K562 (cell line): ENCODE measurements around the gene HOXC4. TPM values are rescaled to one million over a fixed set of nuclear protein-coding genes. Genes with fewer than 3 reads are reported as not detected.
A peak's percentile ranks its signal among the peaks of the same experiment; 100 is the strongest.
"Not testable (repeated sequence)": the region's sequence is repeated elsewhere in the genome, so short reads cannot be mapped to it uniquely, and the experiment has no call there.

Experiments used
- ATAC-seq: fragments of 200-7000 bp; cut with Tn5 transposase; 3 replicates; pipeline ENCODE4 v1.9.1; 2020; ENCODE audit warnings: moderate library complexity
- BruUV-seq: library from RNA; stranded (reverse); fragments of 400-500 nt; replicated peaks from 2 replicates; lab custom pipeline; 2021; lab: Mats Ljungman, UMichigan
- CTCF ChIA-PET: fragments of 300-600 bp; formaldehyde crosslinking; extraction: SDS; loops from one replicate; lab custom pipeline; 2021; ENCODE audit warnings: low intra/inter-chr PET ratio; lab: Yijun Ruan, JAX
- POLR2A ChIA-PET: fragments of 300-600, 350-650 bp; sonication (Branson Sonifier 250); formaldehyde crosslinking; extraction: SDS; loops from one replicate; lab custom pipeline; 2021; ENCODE audit warnings: antibody characterized with exemption, inconsistent platforms; lab: Yijun Ruan, JAX
- DNase-seq, 4 experiments: peaks; one replicate each; pipeline versions ENCODE4 v3.0.0 to v3.0.0-alpha.2; 2011 to 2018; ENCODE audit warnings: low spot score in 3 of 4, mixed read lengths in 3 of 4; ENCODE audit errors: extremely low read depth in 1 of 4
- FAIRE-seq: peaks from 2 replicates; lab custom pipeline; 2011; peaks lifted over from hg19 to GRCh38; lab: Jason Lieb, UNC
- H2AFZ ChIP-seq: 2 replicates; pipeline ENCODE4 v1.6.0; 2011; ENCODE audit warnings: low read depth, low read length, control low read depth, inconsistent platforms
- H3K27ac ChIP-seq: fragments of 200-600 bp; 3 replicates; pipeline ENCODE4 v1.8.0; 2011; ENCODE audit warnings: low read depth, mild to moderate bottlenecking, control low read depth, inconsistent platforms, low read length, moderate library complexity, mixed read lengths; ENCODE audit errors: extremely low read depth
- H3K27me3 ChIP-seq, 2 experiments: fragments of 300-600 bp in 1 of 2; 2 replicates in 1 of 2; 3 replicates in 1 of 2; pipeline versions ENCODE4 v1.6.0 to v1.8.0; 2011; ENCODE audit warnings: inconsistent platforms in 2 of 2, low read length in 2 of 2, mild to moderate bottlenecking in 1 of 2, mixed read lengths in 1 of 2, moderate library complexity in 1 of 2; ENCODE audit not compliant: control insufficient read depth in 2 of 2, insufficient read depth in 2 of 2
- H3K36me3 ChIP-seq: fragments of 300-600 bp; 3 replicates; pipeline ENCODE4 v1.8.0; 2011; ENCODE audit warnings: mild to moderate bottlenecking, low read length, inconsistent platforms; ENCODE audit not compliant: control insufficient read depth, insufficient read depth
- H3K4me1 ChIP-seq, 2 experiments: fragments of 200-600 bp in 1 of 2; replicated peaks in 1 of 2; 2 replicates in 1 of 2; 3 replicates in 1 of 2; pipeline versions ENCODE4 v1.5.1 to v1.8.0; 2011; ENCODE audit warnings: inconsistent platforms in 2 of 2, low read length in 2 of 2, mild to moderate bottlenecking in 1 of 2, mixed read lengths in 1 of 2, moderate library complexity in 1 of 2; ENCODE audit not compliant: control insufficient read depth in 2 of 2, insufficient read depth in 2 of 2
- H3K4me2 ChIP-seq: 2 replicates; pipeline ENCODE4 v1.6.1; 2011; ENCODE audit warnings: low read length, control low read depth, inconsistent platforms, mixed read lengths; ENCODE audit not compliant: insufficient read depth
- H3K4me3 ChIP-seq: fragments of 200-600 bp; sonication (generic), shearing (Covaris generic); 2 replicates; pipeline ENCODE4 v1.5.1; 2016; ENCODE audit warnings: control low read depth, inconsistent platforms
- H3K79me2 ChIP-seq: fragments of 200-600 bp; 3 replicates; pipeline ENCODE4 v1.8.0; 2011; ENCODE audit warnings: low read length, inconsistent platforms; ENCODE audit not compliant: control insufficient read depth, insufficient read depth
- H3K9ac ChIP-seq, 2 experiments: 2 replicates each; pipeline versions ENCODE4 v1.6.0 to v1.6.1; 2011; ENCODE audit warnings: low read depth in 2 of 2, low read length in 2 of 2, control low read depth in 1 of 2, inconsistent platforms in 1 of 2, mild to moderate bottlenecking in 1 of 2, mixed read lengths in 1 of 2; ENCODE audit not compliant: insufficient read depth in 1 of 2
- H3K9me1 ChIP-seq: one replicate; pipeline ENCODE4 v1.6.0; 2011; ENCODE audit warnings: inconsistent platforms, mild to moderate bottlenecking, low read length, moderate library complexity; ENCODE audit not compliant: control insufficient read depth, insufficient read depth
- H3K9me3 ChIP-seq: replicated peaks from 2 replicates; pipeline ENCODE4 v1.5.1; 2011; ENCODE audit warnings: low read depth, low read length, inconsistent platforms; ENCODE audit not compliant: control insufficient read depth, insufficient read depth
- H4K20me1 ChIP-seq: replicated peaks from 2 replicates; pipeline ENCODE4 v1.6.1; 2011; ENCODE audit warnings: low read length, inconsistent platforms, mixed read lengths; ENCODE audit not compliant: control insufficient read depth, insufficient read depth
- ZNF316 ChIP-seq: fragments of 450-650 bp; IDR thresholded peaks from 2 replicates; pipeline ENCODE4 v1.6.1; 2016
- WGBS: fragments of 100-300 bp; shearing (Covaris generic); methylation state at CpG from one replicate; pipeline ENCODE4 v1.1.6; 2016; ENCODE audit warnings: low coverage, mixed read lengths; ENCODE audit not compliant: insufficient coverage; ENCODE audit errors: missing lambda C conversion rate; 5-methylcytosine and 5-hydroxymethylcytosine counted together
- in situ Hi-C: fragments of 300-500 bp; cut with MboI; formaldehyde crosslinking; loops from 4 replicates; pipeline ENCODE4 v1.15.0; 2018; ENCODE audit warnings: inconsistent platforms, mixed read lengths
- intact Hi-C: fragments of 100-400 bp; cut with micrococcal nuclease; formaldehyde crosslinking; loops from 2 replicates; pipeline ENCODE4 v1.14.2; 2022
- microRNA counts: library from miRNA; unstranded; fragments of <30 nt; microRNA quantifications from one replicate; lab custom pipeline; 2016
- microRNA-seq: library from miRNA; unstranded; fragments of <30 nt; microRNA quantifications from one replicate; pipeline ENCODE4, GENCODE V29; 2018; ENCODE audit warnings: borderline microRNAs expressed
- polyA plus RNA-seq, 8 experiments: library from polyadenylated mRNA; depleted of rRNA in 4 of 8; stranded (reverse) in 5 of 8; unstranded in 3 of 8; fragments of >200 nt; fragmentation: Nextera tagmentation in 2 of 8; fragmentation: Illumina TruSeq in 1 of 8; extraction: Ambion mirVana in 2 of 8; extraction: Trizol in 1 of 8; gene quantifications; 2 replicates each; pipeline versions ENCODE4 v1.2.1 to v1.2.3, GENCODE V29; 2011 to 2014; ENCODE audit warnings: inconsistent platforms in 1 of 8, missing spikeins in 1 of 8
- small RNA-seq: library from RNA; depleted of rRNA; stranded (forward); fragments of <200 nt; gene quantifications from one replicate; pipeline ENCODE3, GENCODE V24; 2014
- total RNA-seq, 7 experiments: library from RNA; depleted of rRNA in 6 of 7; stranded (reverse); fragments of >200 nt in 6 of 7; fragmentation: Illumina TruSeq in 2 of 7; extraction: Trizol in 2 of 7; gene quantifications; 2 replicates each; pipeline versions ENCODE4 v1.2.1 to v1.2.3, GENCODE V29; 2011 to 2021; ENCODE audit warnings: low replicate concordance in 1 of 7

The HOXC4 gene
- total and polyA plus RNA-seq, 9 of the 15 experiments (the other 6 are each of a cell fraction or from before 2014, with no cell fraction given): 0.06 to 1.5 (median 0.44) TPM; not detected in 1

DNA sequence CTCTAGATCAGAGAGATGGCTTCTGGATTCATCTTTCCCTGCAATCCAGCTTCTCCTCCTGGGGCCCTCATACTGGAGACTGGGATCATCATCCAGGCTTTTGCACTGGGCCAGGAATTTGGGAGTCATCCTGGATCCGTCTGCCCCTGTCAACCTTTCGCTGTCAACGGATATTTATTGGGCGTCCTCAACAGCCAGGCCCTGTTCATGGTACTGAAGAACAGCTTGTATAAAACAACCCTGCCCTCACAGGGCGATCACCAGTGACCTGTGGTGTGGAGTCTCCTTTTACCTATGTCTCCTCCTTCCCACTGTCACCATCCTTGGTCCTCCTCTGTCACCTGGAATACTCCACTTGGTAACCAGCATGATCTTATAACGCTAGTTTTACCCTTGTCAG, 48.6 kb downstream of the HOXC4 start:
- CTCF ChIA-PET, H3K36me3 ChIP-seq, DNase-seq, H3K4me3 ChIP-seq, H3K4me2 ChIP-seq, H3K4me1 ChIP-seq, H3K27me3 ChIP-seq, in situ Hi-C loops, FAIRE-seq, H3K9me3 ChIP-seq, H4K20me1 ChIP-seq, H3K9me1 ChIP-seq, intact Hi-C loops, BruUV-seq, H3K79me2 ChIP-seq, H3K27ac ChIP-seq, H3K9ac ChIP-seq, ATAC-seq, H2AFZ ChIP-seq, POLR2A ChIA-PET: not testable (repeated sequence)
- WGBS: 0% methylated on average over 5 of the region's 6 CpGs
- peak; percentile 26; the same call in 1 of the 2 replicates for TF ChIP-seq ZNF316

DNA sequence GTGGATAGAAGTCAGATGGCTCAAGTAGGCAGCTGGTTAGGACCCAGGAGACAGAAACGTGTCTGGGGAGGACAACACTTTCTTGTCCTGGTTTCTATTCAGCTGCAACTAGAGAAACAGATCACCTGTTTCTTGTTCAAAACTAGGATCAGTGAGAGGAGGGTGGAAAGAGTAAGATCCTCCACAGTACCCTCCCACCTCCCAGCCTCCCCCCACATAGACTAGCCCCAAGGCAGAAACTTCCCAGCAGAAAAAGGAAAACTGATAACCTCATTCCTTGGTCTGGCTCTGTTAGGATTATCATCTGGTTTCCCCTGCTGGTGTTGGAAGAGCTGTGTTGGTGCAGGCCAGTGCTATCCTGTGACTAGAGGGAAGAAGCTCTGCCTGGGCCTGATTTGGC, 50.2 kb downstream of the HOXC4 start:
- POLR2A ChIA-PET, DNase-seq, H3K4me3 ChIP-seq, H2AFZ ChIP-seq, FAIRE-seq, H3K79me2 ChIP-seq, H3K27me3 ChIP-seq, ATAC-seq, CTCF ChIA-PET, H3K27ac ChIP-seq, H3K9me1 ChIP-seq, H3K4me1 ChIP-seq, H3K9ac ChIP-seq, H4K20me1 ChIP-seq, H3K36me3 ChIP-seq, H3K4me2 ChIP-seq, in situ Hi-C loops, BruUV-seq, H3K9me3 ChIP-seq, intact Hi-C loops: not testable (repeated sequence)
- WGBS: no CpG with 5 or more reads among the region's 1 CpG

MicroRNAs within 50 kb of the gene (microRNA counts, 767-probe panel; counts per million panel counts)
- not detected for microRNA hsa-miR-615-3p (lab: Ali Mortazavi, UCI)
- microRNA hsa-miR-615-5p (lab: Ali Mortazavi, UCI): not detected

Small RNAs within 50 kb of the gene (microRNA-seq; reads per million reads assigned to microRNA genes)
- gene MIR615: 15.6 reads per million, percentile 62 among the genes with 10 or more reads in this experiment

Small RNAs within 50 kb of the gene (small RNA-seq; reads per million reads assigned to genes)
- gene HOXC5 (not detected), gene MIR615 (8.7 reads per million, percentile 95 among the genes with 10 or more reads in this experiment), gene RF00019 (not detected)

Other genes starting within 250 kb of the HOXC4 start
Only the 7 nearest of the 13 such genes appear.
- not detected in 2 replicates for gene HOXC11, start 80.7 kb upstream of the HOXC4 start, total RNA-seq (2014; rRNA removed)
- not detected in 2 replicates for gene HOXC11, start 80.7 kb upstream of the HOXC4 start, total RNA-seq (2014; rRNA removed; fragmentation: Illumina TruSeq; extraction: Trizol)
- gene HOXC11, start 80.7 kb upstream of the HOXC4 start, total RNA-seq (2015; rRNA removed; fragmentation: Illumina TruSeq; extraction: Trizol): not detected in 2 replicates
- not detected in 2 replicates for gene HOXC11, start 80.7 kb upstream of the HOXC4 start, total RNA-seq (2021)
- gene HOXC11, start 80.7 kb upstream of the HOXC4 start, polyA plus RNA-seq (2011; rRNA removed): 0.04 TPM in 1 of 2 replicates, not detected in the other
- not detected in 2 replicates for gene HOXC11, start 80.7 kb upstream of the HOXC4 start, polyA plus RNA-seq (2014; fragmentation: Illumina TruSeq; extraction: Trizol)
- gene HOXC11, start 80.7 kb upstream of the HOXC4 start, polyA plus RNA-seq (2014; fragmentation: Nextera tagmentation; extraction: Ambion mirVana): not detected
- gene HOXC11, start 80.7 kb upstream of the HOXC4 start, polyA plus RNA-seq (2014; rRNA removed): not detected in 2 replicates
- gene HOTAIR, start 78.9 kb upstream of the HOXC4 start, total RNA-seq (2014; rRNA removed): not detected in 2 replicates
- not detected in 2 replicates for gene HOTAIR, start 78.9 kb upstream of the HOXC4 start, total RNA-seq (2014; rRNA removed; fragmentation: Illumina TruSeq; extraction: Trizol)
- not detected in 2 replicates for gene HOTAIR, start 78.9 kb upstream of the HOXC4 start, total RNA-seq (2015; rRNA removed; fragmentation: Illumina TruSeq; extraction: Trizol)
- not detected in 2 replicates for gene HOTAIR, start 78.9 kb upstream of the HOXC4 start, total RNA-seq (2021)
- gene HOTAIR, start 78.9 kb upstream of the HOXC4 start, polyA plus RNA-seq (2011; rRNA removed): 0.03 and 0.04 TPM in 2 replicates
- gene HOTAIR, start 78.9 kb upstream of the HOXC4 start, polyA plus RNA-seq (2014; fragmentation: Illumina TruSeq; extraction: Trizol): not detected in 2 replicates
- gene HOTAIR, start 78.9 kb upstream of the HOXC4 start, polyA plus RNA-seq (2014; fragmentation: Nextera tagmentation; extraction: Ambion mirVana): not detected
- 0.15 TPM in 1 of 2 replicates, not detected in the other for gene HOTAIR, start 78.9 kb upstream of the HOXC4 start, polyA plus RNA-seq (2014; rRNA removed)
- gene HOXC10, start 68.7 kb upstream of the HOXC4 start, total RNA-seq (2014; rRNA removed): 0.08 and 0.14 TPM in 2 replicates
- gene HOXC10, start 68.7 kb upstream of the HOXC4 start, total RNA-seq (2014; rRNA removed; fragmentation: Illumina TruSeq; extraction: Trizol): not detected in 2 replicates
- 0.23 TPM in 1 of 2 replicates, not detected in the other for gene HOXC10, start 68.7 kb upstream of the HOXC4 start, total RNA-seq (2015; rRNA removed; fragmentation: Illumina TruSeq; extraction: Trizol)
- gene HOXC10, start 68.7 kb upstream of the HOXC4 start, total RNA-seq (2021): 0.35 and 0.69 TPM in 2 replicates
- gene HOXC10, start 68.7 kb upstream of the HOXC4 start, polyA plus RNA-seq (2011; rRNA removed): 0.08 and 0.13 TPM in 2 replicates
- 0.37 and 0.77 TPM in 2 replicates for gene HOXC10, start 68.7 kb upstream of the HOXC4 start, polyA plus RNA-seq (2014; fragmentation: Illumina TruSeq; extraction: Trizol)
- gene HOXC10, start 68.7 kb upstream of the HOXC4 start, polyA plus RNA-seq (2014; fragmentation: Nextera tagmentation; extraction: Ambion mirVana): under 1 TPM; 0.25 to 0.42 TPM
- 0.63 and 0.73 TPM in 2 replicates for gene HOXC10, start 68.7 kb upstream of the HOXC4 start, polyA plus RNA-seq (2014; rRNA removed)
- gene HOXC9, start 53.7 kb upstream of the HOXC4 start, total RNA-seq (2014; rRNA removed): 10.5 and 13.9 TPM in 2 replicates
- 5.7 and 8.0 TPM in 2 replicates for gene HOXC9, start 53.7 kb upstream of the HOXC4 start, total RNA-seq (2014; rRNA removed; fragmentation: Illumina TruSeq; extraction: Trizol)
- gene HOXC9, start 53.7 kb upstream of the HOXC4 start, total RNA-seq (2015; rRNA removed; fragmentation: Illumina TruSeq; extraction: Trizol): 10.4 and 10.9 TPM in 2 replicates
- gene HOXC9, start 53.7 kb upstream of the HOXC4 start, total RNA-seq (2021): 9.3 and 9.9 TPM in 2 replicates
- 1.1 and 1.7 TPM in 2 replicates for gene HOXC9, start 53.7 kb upstream of the HOXC4 start, polyA plus RNA-seq (2011; rRNA removed)
- gene HOXC9, start 53.7 kb upstream of the HOXC4 start, polyA plus RNA-seq (2014; fragmentation: Illumina TruSeq; extraction: Trizol): 8.8 and 9.9 TPM in 2 replicates
- 1 to 10 TPM; 1.9 to 2.2 TPM for gene HOXC9, start 53.7 kb upstream of the HOXC4 start, polyA plus RNA-seq (2014; fragmentation: Nextera tagmentation; extraction: Ambion mirVana)
- gene HOXC9, start 53.7 kb upstream of the HOXC4 start, polyA plus RNA-seq (2014; rRNA removed): 5.1 and 10.4 TPM in 2 replicates
- 0.32 and 0.57 TPM in 2 replicates for gene HOXC8, start 44.9 kb upstream of the HOXC4 start, total RNA-seq (2014; rRNA removed)
- 0.62 and 0.80 TPM in 2 replicates for gene HOXC8, start 44.9 kb upstream of the HOXC4 start, total RNA-seq (2014; rRNA removed; fragmentation: Illumina TruSeq; extraction: Trizol)
- gene HOXC8, start 44.9 kb upstream of the HOXC4 start, total RNA-seq (2015; rRNA removed; fragmentation: Illumina TruSeq; extraction: Trizol): 0.53 and 0.76 TPM in 2 replicates
- 0.72 and 0.95 TPM in 2 replicates for gene HOXC8, start 44.9 kb upstream of the HOXC4 start, total RNA-seq (2021)
- 0.57 TPM in 2 replicates for gene HOXC8, start 44.9 kb upstream of the HOXC4 start, polyA plus RNA-seq (2011; rRNA removed)
- gene HOXC8, start 44.9 kb upstream of the HOXC4 start, polyA plus RNA-seq (2014; fragmentation: Illumina TruSeq; extraction: Trizol): 1.3 and 1.4 TPM in 2 replicates
- under 1 TPM; 0.20 to 0.21 TPM for gene HOXC8, start 44.9 kb upstream of the HOXC4 start, polyA plus RNA-seq (2014; fragmentation: Nextera tagmentation; extraction: Ambion mirVana)
- 0.94 and 1.1 TPM in 2 replicates for gene HOXC8, start 44.9 kb upstream of the HOXC4 start, polyA plus RNA-seq (2014; rRNA removed)
- 0.73 and 1.00 TPM in 2 replicates for gene HOXC6, start 25.4 kb upstream of the HOXC4 start, total RNA-seq (2014; rRNA removed)
- 0.57 and 1.0 TPM in 2 replicates for gene HOXC6, start 25.4 kb upstream of the HOXC4 start, total RNA-seq (2014; rRNA removed; fragmentation: Illumina TruSeq; extraction: Trizol)
- 1.4 TPM in 2 replicates for gene HOXC6, start 25.4 kb upstream of the HOXC4 start, total RNA-seq (2015; rRNA removed; fragmentation: Illumina TruSeq; extraction: Trizol)
- gene HOXC6, start 25.4 kb upstream of the HOXC4 start, total RNA-seq (2021): 3.2 and 4.0 TPM in 2 replicates
- gene HOXC6, start 25.4 kb upstream of the HOXC4 start, polyA plus RNA-seq (2011; rRNA removed): 2.0 and 2.8 TPM in 2 replicates
- gene HOXC6, start 25.4 kb upstream of the HOXC4 start, polyA plus RNA-seq (2014; fragmentation: Illumina TruSeq; extraction: Trizol): 3.4 and 3.5 TPM in 2 replicates
- under 1 TPM; 0.06 to 0.13 TPM for gene HOXC6, start 25.4 kb upstream of the HOXC4 start, polyA plus RNA-seq (2014; fragmentation: Nextera tagmentation; extraction: Ambion mirVana)
- gene HOXC6, start 25.4 kb upstream of the HOXC4 start, polyA plus RNA-seq (2014; rRNA removed): 2.3 and 3.5 TPM in 2 replicates
- gene HOXC5, start 20.8 kb upstream of the HOXC4 start, total RNA-seq (2014; rRNA removed): 0.18 and 0.53 TPM in 2 replicates
- gene HOXC5, start 20.8 kb upstream of the HOXC4 start, total RNA-seq (2014; rRNA removed; fragmentation: Illumina TruSeq; extraction: Trizol): not detected in 2 replicates
- 0.14 TPM in 1 of 2 replicates, not detected in the other for gene HOXC5, start 20.8 kb upstream of the HOXC4 start, total RNA-seq (2015; rRNA removed; fragmentation: Illumina TruSeq; extraction: Trizol)
- 0.31 and 0.40 TPM in 2 replicates for gene HOXC5, start 20.8 kb upstream of the HOXC4 start, total RNA-seq (2021)
- gene HOXC5, start 20.8 kb upstream of the HOXC4 start, polyA plus RNA-seq (2011; rRNA removed): not detected in 2 replicates
- gene HOXC5, start 20.8 kb upstream of the HOXC4 start, polyA plus RNA-seq (2014; fragmentation: Illumina TruSeq; extraction: Trizol): 0.10 TPM in 1 of 2 replicates, not detected in the other
- gene HOXC5, start 20.8 kb upstream of the HOXC4 start, polyA plus RNA-seq (2014; fragmentation: Nextera tagmentation; extraction: Ambion mirVana): not detected
- 0.44 TPM in 1 of 2 replicates, not detected in the other for gene HOXC5, start 20.8 kb upstream of the HOXC4 start, polyA plus RNA-seq (2014; rRNA removed)